Activated CD4-positive, alpha-beta T cell treated with anti-CD3 and anti-CD28 coated beads for 24 hours (primary cell): ENCODE data around the gene ARHGAP8.
"Not testable (repeated sequence)": the region's sequence is repeated elsewhere in the genome, so short reads cannot be mapped to it uniquely, and the experiment has no call there.

Experiments
- DNase-seq, 2 donors: peaks; one replicate each; pipeline ENCODE4 v3.0.0-alpha.2; 2020; ENCODE audit warnings: low read depth in 2 of 2

Gene ARHGAP8

DNA sequence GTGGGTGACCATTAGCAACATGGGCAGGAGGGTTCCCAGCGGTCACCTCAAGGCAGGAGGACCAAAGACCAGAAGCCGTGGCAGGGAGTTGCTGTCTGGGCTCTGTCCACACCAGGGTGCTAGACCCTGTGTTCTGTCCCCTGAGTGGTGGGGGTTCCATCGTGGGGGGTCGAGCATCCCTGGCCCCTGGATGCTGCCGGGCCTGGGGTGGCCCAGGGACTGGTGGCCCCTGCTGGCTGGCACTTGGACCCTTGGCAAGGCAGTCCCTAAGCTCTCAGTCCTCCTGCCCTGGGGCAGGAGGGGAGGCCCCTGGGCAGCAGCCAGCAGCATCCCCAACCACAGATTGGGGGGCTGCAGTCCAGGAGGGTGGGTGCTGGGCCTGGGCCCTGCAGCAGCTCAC is 13.4 kb upstream of the ARHGAP8 start:
- no peak for DNase-seq

DNA sequence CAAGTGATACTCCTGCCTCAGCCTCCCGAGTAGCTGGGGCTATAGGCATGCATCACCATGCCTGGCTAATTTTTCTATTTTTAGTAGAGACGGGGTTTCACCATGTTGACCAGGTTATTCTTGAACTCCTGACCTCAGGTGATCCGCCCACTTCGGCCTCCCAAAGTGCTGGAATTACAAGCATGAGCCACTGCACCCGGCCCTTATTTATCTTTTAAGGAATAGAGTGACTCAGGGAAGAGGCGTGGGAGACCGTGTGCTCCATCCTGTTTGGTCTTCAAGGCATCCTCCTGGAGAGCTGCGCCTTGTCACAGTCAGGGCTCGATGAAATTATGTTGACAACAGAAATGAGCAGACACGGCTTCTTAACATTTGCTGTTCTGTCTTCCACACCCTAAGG is 12.7 kb upstream of the ARHGAP8 start:
- DNase-seq = not testable (repeated sequence)

DNA sequence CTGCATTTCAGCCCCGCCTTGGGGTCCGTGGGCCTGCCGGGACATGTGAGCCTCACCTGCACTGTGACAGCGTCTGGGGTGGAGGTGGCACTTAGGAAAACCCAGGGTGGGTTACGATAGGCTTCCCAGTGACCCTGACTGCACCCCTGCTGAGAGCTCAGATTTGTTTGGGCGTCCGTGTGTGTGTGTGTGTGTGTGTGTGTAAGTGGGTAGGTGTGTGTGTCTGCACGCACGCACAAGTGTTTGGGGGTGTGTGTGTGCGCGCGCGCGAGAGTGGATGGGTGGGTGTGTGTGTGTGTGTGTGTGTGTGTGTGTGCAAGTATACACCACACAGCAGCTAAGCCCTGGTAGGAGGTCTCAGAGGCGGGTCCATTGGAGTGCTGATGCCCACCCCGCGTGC is 12.1 kb upstream of the ARHGAP8 start:
- no peak for DNase-seq

DNA sequence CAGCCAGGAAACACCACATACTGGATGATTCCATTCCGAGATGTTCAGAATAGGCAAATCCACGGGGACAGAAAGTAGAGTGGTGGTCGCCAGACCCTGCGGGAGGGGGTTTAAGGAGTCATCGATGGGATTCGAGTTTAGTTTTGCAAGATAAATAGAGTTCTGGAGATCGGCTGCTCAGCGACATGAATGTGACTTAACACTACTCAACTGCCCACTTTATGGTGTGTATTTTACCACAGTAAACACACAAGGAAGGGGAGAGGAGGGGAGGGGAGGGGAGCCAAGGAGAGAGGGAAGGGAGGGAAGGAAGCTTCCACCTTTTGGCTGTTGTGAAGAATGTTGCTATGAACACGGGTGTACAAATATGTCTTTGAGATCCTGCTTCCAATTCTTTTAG is 10.4 kb upstream of the ARHGAP8 start:
- no peak for DNase-seq

DNA sequence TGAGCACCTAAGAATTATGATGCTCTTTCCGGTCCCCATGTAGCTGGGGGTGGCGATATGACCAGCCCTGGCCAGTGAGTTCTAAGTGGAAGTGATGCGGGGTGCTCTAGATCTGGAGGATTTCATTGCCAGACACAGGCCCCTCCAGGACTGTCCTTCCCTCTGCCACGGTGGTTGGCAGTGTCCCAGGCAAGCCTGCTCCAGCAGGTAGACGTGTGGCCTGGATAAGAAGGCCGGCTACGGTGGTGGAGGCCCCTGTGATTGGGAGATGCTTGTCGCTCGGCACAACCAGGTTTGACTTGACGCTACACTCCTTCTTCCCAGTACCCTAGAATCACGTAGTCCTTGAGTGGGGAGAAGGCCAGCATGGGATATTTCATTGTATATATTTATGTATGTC is 9.1 kb upstream of the ARHGAP8 start:
- DNase-seq = no peak

DNA sequence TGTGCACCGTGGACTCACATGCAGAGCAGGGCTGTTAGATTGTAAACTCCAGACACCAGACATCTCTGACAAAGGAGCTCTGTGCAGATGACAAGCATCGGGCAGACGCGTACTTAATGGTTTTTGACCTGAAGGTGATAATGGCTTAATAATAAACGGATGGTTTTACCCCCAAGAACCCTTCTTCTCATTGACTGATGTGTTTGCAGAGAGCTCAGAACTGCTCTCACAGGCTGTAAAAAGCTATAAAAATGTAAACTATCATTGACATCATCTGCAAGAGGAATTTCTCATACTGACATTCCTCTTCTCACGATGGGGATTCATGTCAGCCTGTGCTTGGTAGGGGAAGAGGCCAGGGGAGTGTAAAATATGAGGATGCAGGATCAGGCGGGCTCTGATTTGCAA is 8.6 kb upstream of the ARHGAP8 start:
- no peak for DNase-seq

DNA sequence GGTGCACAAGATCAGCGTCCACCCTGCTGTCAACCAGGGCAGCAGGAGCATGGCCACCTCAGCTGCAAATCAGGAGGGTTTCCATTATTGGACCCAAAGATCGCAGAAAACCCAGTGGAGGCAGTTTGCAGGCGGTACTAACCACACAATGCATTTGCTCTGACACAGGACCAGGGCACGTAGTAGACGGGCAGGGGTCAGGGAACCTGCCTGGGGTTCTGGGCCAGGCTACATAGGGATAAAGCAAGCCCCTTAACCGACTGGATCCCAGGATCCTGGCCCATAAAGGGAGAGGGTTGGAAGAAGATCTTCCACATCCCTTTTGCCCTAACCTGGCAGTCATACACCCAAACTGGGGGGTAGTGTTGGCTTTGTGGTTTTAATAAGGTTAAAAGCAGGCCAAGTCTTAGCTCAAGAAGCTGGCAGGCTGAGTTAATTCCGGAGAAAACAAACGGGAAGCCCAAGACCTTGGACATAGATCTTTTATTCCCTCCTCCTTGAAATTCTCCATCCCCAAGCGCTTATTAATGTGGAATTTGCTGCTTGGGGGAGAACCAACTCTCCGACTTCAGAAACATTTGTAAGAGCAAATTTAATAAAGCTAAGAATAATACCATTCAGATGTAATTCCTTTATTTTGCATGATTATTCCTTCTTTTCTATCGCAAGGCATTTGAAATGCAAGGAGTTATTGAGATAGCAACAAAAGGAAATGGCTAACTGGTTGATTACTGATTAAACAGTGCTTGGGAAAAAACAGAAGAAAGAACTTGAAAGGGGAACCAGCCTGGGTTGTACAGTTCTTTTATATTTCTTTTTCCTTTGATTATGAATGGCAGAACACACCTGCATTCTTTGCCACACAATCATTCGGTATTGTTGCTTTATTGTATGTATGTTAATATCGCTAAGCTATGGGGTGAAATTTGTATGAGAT is 6.3 kb upstream of the ARHGAP8 start:
- DNase-seq = no peak

DNA sequence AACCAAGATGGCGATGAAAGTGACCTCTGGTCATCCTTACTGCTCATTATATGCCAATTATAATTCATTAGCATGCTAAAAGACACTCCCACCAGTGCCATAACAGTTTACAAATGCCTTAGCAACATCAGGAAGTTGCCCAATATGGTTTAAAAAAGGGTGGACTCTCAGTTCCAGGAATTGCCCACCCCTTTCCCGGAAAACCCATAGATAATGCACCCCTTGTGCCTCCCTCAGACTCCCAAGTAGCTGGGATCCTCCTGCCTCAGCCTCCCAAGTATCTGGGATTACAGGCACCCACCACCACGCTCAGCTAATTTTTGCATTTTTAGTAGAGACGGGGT is 4.6 kb upstream of the ARHGAP8 start:
- not testable (repeated sequence) for DNase-seq

DNA sequence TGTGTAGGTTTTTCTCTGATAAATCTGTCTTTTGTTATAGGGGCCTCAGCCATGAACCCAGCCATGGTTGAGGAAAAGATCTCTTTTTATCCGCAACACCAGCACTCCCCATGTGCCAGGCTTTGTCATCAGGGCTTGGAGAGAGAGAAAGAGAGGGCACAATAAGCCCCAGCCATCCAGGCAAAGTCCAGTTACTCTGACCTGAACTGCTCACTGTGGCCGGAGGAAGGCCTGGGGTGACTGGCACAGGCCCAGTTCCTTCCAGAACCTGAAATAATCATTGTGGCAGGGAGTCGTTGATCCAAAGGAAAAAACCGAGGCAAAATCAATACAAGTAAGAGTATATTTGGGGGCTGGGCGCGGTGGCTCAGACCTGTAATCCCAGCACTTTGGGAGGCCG is 3.9 kb upstream of the ARHGAP8 start:
- no peak for DNase-seq

DNA sequence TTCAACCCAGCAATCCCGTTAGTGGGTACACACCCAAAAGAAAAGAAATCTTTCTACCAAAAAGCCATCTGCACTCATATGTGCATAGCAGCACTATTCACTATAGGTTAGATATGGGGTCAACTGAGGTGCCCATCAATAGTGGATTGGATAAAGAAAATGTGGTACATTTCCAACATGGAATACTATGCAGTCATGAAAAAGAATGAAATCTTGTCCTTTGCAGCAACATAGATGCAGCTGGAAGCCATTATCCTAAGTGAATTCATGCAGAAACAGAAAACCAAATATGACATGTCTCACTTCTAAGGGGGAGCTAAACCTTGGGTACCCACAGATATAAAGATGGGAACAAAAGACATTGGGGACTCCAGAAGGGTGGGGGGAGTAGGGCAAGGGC is 1.9 kb upstream of the ARHGAP8 start:
- DNase-seq = no peak

DNA sequence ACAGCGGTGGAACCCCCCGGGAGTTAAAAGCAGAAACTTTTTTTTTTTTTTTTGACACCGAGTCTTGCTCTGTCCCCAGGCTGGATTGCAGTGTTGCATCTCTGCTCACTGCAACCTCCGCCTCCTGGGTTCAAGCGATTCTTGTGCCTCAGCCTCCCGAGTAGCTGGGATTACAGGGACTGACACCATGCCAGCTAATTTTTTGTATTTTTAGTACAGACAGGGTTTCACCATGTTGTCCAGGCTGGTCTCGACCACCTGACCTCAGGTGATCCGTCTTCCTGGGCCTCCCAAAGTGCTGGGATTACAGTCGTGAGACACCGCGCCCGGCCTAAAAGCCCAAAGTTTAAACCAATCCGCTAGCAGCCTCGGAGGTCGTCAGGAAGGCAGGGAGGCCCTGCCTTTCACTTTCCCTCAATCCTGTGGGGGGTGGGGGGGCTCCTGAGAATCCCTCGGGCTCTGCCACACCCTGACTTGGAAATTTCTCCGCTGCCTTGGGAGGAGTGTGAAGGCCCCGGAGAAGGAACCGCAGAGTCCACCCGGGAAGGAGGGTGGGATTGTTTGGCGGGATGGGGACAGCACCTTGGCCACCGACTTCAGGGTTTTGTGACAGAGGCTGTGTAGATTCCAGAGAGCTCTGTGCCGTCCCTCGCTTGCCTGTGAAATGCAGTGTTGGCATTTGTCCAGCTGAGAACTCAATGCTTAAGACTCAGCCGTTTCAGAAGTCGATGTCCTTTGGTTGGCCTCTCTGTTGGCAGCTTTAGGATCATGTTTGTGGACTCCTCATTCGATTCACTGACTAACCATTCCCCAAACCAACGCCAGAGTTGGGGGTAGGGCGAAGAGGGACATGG is 1.0 kb downstream of the ARHGAP8 start:
- no peak for DNase-seq

DNA sequence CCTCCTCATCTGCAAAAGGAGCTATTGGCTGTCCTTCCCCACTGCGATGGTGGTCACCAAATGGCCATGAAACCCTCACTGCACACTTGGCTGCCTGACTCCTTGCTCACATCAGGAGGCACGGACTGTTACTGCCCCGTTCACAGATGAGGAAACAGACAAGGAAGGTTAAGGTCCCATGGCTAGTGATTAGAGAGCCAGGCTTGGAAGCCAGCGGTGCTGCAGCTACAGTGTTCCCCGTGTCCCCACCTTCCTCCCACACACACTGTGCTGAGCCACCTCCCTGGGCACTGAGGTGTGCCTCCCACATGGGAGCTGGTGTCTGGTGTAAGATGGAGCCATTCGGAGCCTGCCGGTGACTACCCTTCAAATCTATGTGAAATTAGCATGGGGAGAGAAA is 2.6 kb downstream of the ARHGAP8 start:
- DNase-seq = no peak

DNA sequence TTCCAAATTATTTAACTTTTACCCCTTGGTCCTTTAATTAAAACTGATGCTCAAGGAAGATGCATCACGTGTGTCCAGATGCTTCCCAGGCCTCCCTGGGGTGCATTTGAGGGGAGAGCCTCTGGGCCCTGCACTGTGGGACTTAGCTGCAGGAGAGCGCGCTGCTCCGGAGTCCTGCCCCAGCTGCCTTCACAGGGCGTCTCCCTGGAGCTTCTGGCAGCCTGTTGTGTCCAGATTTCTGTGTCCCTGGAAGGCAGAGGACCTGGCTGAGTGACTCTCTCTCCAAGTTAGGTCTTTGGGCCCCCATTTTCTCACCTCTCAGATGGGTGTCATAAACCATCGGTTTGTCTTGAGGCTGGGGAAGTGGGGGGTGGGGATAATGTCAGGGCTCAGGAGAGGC is 3.0 kb downstream of the ARHGAP8 start:
- DNase-seq = no peak

DNA sequence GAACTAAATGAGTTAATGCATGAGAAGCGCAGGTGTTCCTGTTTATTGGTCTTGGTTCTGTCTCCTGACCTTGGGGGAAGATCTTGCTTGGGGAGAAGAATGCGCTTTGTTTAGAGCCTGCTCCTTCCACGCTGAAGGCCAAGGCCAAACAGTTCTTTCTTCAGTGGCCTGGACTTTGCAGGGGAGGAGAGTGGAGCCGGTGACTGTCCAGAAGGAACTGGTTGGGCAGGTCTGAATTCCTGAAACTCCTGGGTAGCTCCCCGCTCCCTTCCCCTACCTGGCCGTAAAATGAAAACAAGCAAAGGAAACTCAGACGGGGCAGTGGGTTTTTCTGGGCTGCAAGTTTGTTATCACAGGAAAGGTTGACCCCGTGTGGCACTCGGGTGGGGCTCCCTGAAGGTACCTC is 3.6 kb downstream of the ARHGAP8 start:
- DNase-seq = no peak

DNA sequence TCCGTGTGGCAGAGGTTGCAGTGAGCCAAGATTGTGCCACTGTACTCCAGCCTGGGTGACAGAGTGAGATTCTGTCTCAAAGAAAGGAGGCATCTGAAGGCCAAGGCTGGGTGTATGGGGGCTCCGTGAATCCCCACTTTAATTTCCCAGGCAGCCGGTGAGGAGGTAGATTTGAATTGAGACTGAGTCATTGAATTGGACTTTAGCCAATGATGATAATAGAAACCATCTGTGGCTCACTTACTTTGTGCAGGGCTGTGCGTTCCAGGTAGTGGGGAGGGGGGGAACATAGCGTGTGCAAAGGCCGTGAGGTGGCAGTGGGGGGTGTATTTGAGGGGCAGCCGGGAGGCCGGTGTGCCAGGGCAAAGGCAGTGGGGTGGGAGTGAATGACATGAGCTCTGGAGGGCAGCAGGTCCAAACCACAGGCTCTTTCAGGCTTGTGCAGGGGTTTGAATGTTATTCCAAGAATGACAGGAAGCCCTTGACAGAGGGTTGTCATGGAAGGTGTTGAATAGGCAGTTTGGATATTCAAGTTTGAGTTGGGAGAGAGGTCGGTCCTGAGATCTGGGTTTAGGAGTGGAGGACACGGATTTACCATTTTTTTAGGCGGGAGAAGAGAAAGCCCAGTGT is 6.1 kb downstream of the ARHGAP8 start:
- no peak for DNase-seq

DNA sequence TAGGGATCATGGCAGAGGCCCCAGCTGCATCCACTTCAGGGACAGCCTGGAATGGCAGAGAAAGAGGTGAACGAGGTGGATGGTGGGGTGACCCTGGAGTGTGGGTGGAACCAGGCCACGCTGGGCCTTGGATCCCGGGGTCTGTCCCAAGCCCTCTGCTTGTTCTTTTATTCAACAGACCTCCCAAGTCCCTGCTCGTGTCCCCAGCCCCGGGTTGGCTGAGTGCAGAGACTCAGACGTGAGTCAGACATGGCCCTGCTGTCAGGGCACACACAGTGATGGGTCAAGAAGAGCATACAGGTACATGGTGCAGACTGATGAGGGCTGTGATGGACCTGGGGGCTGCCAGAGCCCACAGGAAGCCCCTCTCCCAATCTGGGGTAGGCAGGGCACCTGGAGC is 6.6 kb downstream of the ARHGAP8 start:
- no peak for DNase-seq

DNA sequence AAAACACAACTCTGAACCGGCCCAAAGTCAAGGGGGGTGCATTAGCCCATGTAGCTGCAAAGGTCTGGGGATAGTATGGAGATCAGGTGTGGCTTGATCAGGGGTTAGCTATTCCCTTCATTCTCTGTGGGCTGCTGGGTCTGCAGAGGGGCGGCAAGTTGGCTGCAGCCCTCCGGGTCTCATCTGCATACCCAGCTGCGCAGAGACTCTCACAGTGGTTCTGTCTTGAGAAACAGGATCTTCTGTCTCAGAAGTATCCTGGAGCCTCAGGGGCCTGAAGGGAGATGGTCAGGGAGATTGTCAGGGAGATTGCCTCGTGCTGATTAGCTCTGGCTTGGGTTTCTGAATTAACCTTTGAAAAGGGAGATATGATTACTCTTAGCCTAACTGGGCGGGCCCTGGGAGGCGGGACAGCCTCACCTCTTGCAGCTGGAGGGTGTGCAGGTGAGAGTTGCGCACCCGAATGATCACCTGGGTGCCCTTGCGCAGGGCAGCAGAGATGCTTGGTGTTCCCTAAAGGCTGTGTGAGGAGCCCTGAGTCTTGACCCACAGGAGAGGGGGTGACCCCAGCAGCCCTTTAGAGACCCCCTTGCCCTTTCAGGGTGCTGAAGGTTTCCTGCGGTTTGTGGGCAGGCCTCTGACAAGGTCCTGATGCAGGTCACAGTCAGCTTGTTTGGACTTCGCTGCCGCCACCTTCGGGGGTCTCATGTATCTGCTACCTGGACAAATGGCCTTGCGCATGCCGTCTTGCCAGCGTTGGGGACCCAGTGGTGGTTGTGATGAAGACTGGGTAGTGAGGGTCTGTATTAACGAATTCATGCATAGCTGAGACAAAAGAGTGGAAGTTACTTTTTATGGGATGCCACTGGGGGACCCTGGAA is 7.3 kb downstream of the ARHGAP8 start:
- no peak for DNase-seq

DNA sequence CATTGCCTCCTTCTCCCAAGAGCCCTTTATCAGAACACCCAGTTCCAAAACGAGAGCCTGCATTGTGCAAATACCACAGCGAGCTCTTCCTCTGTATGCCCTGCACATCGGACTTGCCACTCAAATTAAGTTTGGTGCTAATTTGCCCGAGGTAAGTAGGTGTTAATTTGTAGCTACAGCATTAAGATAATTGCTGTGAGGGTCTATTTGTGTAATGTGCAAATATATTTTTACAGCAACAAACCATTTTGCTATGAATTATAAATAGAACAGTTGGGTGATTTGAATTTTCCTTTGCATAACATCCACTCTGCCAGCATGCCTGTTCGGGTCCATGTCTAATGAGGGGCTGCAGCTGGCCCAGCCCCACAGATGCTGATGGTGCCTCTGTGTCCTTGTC is 8.1 kb downstream of the ARHGAP8 start:
- no peak for DNase-seq

DNA sequence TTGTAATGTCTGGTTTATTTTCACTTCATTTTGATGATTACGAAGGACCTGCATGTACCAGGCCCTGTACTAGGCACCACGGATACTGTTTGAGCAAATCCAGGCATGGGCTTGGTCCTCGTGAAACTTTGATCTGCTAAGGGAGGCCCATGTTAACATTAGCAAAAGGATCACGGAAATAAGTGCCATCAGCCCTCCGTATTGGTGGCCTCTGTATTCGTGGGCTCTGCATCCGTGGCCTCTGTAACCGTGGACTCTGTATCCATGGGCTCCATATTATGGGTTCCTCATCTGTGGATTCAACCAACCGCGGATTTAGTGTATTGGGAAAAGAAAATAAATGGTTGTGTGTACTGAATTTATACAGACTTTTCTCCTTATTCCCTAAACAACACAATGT is 8.7 kb downstream of the ARHGAP8 start:
- DNase-seq = no peak

DNA sequence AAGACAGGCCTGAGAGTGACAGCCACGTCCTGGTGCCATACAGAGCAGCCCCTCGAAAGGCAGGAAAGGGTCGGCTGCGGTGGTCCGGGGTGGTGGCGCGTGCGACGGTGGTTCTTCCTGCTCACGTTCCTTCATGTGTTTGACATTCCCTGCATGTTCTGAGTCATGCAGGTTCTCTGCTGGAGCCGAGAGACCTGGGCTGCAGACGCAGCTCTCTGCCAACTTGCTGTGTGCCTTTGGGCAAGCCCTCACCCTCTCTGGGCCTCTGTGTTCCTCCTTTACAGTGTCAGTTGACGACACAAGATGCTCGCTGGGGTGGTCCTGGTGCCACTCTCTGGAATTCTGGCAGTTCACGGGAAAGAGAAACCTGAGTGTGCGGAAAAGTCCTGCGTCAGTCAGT is 12.0 kb downstream of the ARHGAP8 start:
- DNase-seq = no peak

DNA sequence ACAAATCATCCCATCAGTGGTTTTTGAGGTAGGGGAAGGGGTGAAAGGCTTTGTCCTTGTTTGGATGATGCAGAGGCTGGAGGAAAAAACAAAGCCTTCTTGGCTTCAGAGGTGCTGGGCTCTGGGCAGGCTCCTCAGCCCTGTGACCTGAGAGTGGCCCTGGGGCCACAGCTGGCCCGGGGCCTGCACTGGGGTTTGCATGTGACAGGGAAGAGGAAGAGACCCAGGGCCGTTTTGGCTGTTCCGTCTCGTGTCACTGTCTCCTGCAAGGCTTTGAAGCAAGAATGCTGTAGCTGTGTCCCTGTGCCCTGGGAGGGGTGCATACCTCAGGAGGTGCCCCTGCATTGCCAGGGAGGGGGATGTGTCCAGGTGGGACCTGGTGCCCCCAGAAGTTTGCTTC is 12.6 kb downstream of the ARHGAP8 start:
- DNase-seq = no peak
